H1 (cell line): Measurements from ENCODE around the gene IL6R.

Source experiments
- JUND ChIP-seq: IDR thresholded peaks from 2 replicates; pipeline ENCODE4 v1.6.1; 2011; ENCODE audit warnings: mild to moderate bottlenecking, improper control_type of control experiment, low read length
- SP1 ChIP-seq: IDR thresholded peaks from 2 replicates; pipeline ENCODE4 v1.6.1; 2011; ENCODE audit warnings: low read depth, low read length

GRCh38 chr1:154414606-154415005 lies 9.5 kb downstream of the IL6R start:
- TF ChIP-seq JUND: no peak
- no peak for TF ChIP-seq SP1
